Esophagus muscularis mucosa (tissue), 4 donors: ENCODE results near the gene ANKFY1.

Source experiments
- CTCF ChIP-seq, 3 experiments: fragments of 200-600 bp in 2 of 3; fragments of 450-650 bp in 1 of 3; sonication (generic) in 2 of 3; IDR thresholded peaks; one replicate each; pipeline ENCODE4 v1.5.1; 2017 to 2019; ENCODE audit warnings: antibody characterized with exemption in 3 of 3, mild to moderate bottlenecking in 2 of 3, moderate library complexity in 1 of 3
- EP300 ChIP-seq: sonication (generic); formaldehyde crosslinking; IDR thresholded peaks from one replicate; pipeline ENCODE4 v1.6.1; 2017; ENCODE audit warnings: antibody characterized with exemption
- POLR2A ChIP-seq: fragments of 450-650 bp; IDR thresholded peaks from one replicate; pipeline ENCODE4 v1.6.1; 2017; ENCODE audit warnings: antibody characterized with exemption, moderate library complexity, mild to moderate bottlenecking, low read depth

DNA sequence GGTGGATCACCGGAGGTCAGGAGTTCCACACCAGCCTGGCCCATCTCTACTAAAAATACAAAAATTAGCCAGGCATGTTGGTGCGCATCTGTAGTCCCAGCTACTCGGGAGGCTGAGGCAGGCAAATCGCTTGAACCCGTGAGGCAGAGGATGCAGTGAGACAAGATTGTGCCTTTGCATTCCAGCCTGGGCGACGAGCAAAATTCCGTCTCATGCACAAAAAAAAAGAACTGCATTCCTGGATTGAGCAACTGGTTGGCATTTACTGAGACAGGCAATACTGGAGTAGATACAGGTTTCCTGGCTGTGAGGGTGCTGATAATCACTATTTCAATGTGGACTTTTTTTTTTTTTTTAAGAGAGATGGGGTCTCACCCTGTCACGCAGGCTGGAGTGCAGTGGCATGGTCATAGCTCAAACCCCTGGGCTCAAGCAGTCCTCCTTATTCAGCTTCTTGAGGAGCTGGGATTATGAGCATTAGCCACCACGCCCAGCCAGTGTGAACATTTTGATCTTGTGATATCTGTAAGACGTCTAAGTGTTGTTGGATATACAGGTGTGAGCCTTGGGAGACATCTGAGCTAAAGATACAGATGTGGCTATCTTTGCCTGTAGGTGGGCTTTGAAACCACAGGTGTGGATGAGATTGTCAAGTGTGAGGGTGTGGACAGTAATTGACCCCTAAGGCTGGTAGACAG lies 115.0 kb downstream of the ANKFY1 start:
- TF ChIP-seq CTCF (IDR thresholded peaks at IDR 0.05) = no peak
- no peak for TF ChIP-seq POLR2A
- no peak for TF ChIP-seq EP300
